DMS53 treated with DMSO at 0.1 percent for 48 hours (cell line): ENCODE data around the gene TBX4.
"Not testable (repeated sequence)": the region's sequence is repeated elsewhere in the genome, so short reads cannot be mapped to it uniquely, and the experiment has no call there.

Experiments
- DNase-seq: peaks from one replicate; lab custom pipeline; 2025; ENCODE audit not compliant: unreplicated experiment; lab: John Stamatoyannopoulos, UW

The TBX4 gene

DNA sequence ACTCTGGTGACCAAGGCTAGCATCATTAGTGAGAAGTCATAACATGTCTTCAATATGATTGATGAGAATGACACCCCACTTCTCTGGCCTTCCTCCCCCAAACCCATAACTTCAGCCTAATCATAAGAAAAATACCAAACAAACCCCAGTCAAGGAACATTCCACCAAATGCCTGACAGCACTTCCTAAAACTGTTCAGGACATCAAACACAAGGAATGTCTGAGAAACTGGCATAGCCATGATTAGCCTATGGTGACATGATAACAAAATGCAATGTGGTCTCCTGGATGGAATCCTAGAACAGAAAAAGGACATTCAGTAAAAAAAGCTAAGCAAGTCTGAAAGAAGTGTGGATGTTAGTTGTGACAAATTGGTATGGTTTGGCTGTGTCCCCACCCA lies 24.7 kb upstream of the TBX4 start:
- DNase-seq, result no peak

- no peak for DNase-seq
Measured at GRCh38 chr17:61429274-61429673, 22.9 kb upstream of the TBX4 start.

DNA sequence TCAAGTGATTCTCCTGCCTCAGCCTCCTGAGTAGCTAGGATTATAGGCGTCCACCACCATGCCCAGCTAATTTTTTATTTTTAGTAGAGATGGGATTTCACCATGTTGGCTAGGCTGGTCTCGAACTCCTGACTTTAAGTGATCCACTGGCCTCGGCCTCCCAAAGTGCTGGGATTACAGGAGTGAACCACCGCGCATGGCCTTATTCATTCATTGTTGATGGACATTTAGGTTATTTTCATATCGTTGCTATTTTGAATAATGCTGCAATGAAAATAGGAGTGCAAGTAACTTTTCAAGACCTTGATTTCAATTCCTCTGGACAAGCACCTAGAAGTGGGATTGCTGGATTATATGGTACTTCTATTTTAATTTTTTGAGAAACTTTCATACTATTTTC lies 22.4 kb upstream of the TBX4 start:
- not testable (repeated sequence) for DNase-seq

GRCh38 chr17:61431594-61432311 lies 20.5 kb upstream of the TBX4 start:
- no peak for DNase-seq

GRCh38 chr17:61436273-61436672 lies 15.9 kb upstream of the TBX4 start:
- DNase-seq, result no peak

- DNase-seq, result no peak
Measured at GRCh38 chr17:61436995-61437704, 15.1 kb upstream of the TBX4 start.

GRCh38 chr17:61440697-61441096 lies 11.5 kb upstream of the TBX4 start:
- DNase-seq, result no peak

- DNase-seq, result not testable (repeated sequence)
Measured at GRCh38 chr17:61441507-61441906, 10.7 kb upstream of the TBX4 start.

GRCh38 chr17:61442136-61442775 lies 10.0 kb upstream of the TBX4 start:
- no peak for DNase-seq

GRCh38 chr17:61442878-61443474 lies 9.2 kb upstream of the TBX4 start:
- DNase-seq, result no peak

GRCh38 chr17:61443475-61443882 lies 8.7 kb upstream of the TBX4 start:
- no peak for DNase-seq

DNA sequence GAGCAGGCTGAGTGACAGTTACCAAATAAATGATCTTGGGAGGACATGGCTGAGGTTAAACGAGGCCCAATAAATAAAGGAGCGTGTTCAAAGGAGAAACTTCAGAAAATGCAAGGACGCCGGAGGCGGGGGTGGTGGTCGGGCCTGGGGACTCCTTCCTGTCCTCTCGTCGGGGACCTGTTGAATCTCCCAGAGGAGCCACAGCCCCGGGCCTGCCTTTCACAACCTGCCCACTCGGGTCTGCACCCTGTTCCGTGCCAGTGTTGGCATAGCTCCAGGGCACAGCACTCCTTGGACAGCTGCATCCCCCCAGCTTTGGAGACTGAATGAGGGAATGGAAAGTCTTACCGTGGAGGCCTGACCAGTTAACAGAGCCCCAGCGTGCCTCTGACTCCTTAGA lies 8.1 kb upstream of the TBX4 start:
- DNase-seq, result no peak

- DNase-seq, result no peak
Measured at GRCh38 chr17:61444831-61445230, 7.4 kb upstream of the TBX4 start.

- DNase-seq, result no peak
Measured at GRCh38 chr17:61447358-61447757, 4.9 kb upstream of the TBX4 start.

- no peak for DNase-seq
Measured at GRCh38 chr17:61448042-61448441, 4.2 kb upstream of the TBX4 start.

GRCh38 chr17:61449140-61449539 lies 3.1 kb upstream of the TBX4 start:
- not testable (repeated sequence) for DNase-seq

DNA sequence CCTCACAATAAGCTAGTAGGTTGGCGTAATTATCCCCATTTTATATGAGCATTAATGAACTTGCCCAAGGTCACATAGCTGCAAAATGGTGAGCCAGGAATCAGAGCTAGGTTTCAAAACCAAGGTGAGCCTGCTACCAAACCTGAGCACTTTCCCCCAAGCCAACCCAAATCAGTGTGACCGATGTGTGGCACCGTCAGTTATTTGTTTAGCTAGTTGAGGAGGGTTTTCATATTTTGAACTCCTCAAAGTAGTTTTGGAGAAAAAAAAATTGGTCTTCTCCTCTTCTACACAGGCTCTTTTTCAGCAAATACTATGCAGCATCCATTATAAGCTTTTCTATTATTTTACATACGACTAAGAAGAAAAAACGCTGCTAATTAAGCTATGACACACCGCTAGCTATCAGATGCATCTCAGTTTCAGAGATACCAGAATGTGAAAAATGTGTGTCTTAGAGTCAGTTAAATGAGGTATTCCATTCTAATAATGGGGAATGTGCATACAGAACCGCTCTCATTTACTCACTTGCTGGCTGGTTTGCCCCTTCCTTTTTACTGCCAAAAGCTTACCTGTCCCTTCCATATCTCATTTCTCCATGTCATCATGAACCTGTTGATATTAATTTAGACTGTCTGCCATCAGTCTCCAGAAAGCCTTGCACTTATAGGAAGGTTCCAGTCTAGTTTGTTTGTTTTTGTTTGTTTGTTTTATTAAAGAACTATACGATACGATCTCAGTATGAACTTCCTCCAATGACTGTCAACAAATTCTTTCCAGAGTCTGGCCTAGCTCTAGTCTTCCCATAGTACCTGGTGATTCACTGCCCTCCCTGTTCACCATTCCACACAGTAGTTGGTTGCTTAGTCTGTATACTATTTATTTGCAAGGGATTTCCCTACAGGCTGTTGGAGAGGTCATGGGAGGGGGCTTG lies 2.2 kb upstream of the TBX4 start:
- no peak for DNase-seq

DNA sequence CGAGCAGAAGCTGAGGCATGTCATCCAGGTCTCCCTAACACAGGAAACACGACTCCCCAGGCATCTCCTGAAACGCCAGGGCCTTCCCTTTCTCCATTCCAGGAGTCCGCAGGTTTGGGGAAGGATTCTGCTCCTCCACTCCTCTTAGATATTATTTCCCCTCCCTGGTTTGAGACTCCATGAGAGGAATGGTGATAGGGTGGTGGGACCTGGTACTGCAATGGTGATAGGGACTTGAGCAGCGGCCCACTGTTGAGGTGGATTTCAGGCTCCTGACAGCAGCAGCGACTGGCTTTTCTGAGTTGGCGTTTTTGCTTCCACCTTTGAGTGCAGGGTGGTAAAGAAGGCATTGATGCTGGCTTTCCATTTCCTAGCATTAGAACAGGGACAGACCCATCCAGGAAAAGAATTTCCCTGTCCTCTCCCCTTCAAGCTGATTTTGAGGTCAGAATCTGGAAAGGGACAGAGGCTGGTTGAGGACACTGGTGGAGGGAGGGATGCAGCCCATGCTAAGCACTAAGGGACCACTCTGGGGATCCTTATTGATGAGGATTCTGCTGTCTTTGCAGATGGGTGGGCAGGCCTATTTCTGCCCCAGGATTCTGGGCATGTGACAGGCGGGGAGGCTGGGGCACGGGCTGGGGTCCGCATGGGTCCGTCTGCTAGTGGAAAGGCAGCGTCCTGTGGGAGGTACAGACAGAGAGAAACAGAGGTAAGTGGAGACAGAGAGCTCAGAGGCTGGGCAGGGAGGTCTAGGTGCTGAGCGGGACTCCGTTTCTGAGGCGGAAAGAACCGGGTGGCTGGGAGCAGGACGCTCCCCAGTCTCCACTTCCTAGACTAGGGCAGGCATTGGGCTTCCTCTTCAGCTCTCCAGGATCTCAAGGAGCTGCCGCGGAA lies 1.3 kb upstream of the TBX4 start:
- no peak for DNase-seq

DNA sequence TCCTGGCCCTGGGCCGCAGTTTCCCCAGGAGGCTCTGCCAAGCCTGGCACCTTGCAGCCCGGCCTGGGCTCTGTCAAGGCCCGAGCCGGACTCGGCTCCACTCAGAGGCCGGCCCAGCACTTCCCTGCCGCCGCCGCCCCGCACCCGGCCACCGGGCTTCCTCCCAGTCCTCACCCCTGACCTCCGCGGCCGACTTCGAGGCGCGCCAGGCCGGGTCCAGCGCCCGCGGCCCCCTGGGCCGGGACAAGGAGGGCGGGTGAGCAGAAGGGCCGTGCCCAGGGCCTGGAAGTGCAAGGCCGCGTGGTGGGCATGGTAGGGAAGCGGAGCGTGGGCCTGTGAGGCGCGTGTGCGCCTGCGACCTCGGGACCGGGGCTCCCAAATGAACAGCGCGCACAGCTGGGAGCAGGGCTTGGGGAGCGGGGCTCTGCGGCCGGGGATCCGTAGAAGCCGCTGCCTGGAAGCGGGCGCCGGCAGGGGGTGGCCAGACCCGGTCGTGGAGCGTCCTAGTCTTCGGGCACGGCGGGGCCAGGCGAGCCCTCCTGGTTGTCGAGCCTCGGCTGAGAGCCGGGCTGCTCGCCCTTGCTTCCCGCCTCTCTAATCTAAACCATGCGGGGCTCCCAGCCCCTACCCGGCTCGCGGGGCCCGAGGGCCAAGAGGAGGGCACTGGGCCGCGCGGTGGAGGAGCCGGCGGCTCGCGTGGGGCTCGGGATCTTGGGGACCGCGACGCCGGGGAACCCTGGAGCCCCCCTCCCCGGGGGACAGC lies 503 bp upstream of the TBX4 start:
- no peak for DNase-seq
